Spleen (tissue), 7 donors: ENCODE results near the gene IMPA2.

ENCODE experiments used
- POLR2A ChIP-seq, 3 donors: fragments of 450-650 bp; IDR thresholded peaks; one replicate each; pipeline ENCODE4 v1.5.1; 2017; ENCODE audit warnings: antibody characterized with exemption in 3 of 3, mild to moderate bottlenecking in 1 of 3
- TF ChIP-seq, protein P1 (sequence below), 11 experiments: fragments of 200-600 bp in 7 of 11; fragments of 450-650 bp in 4 of 11; sonication (generic) in 4 of 11; IDR thresholded peaks in 8 of 11; conservative IDR thresholded peaks in 3 of 11; 1 replicate in 7 of 11; 2 replicates in 4 of 11; pipeline versions ENCODE4 v1.4.0 to v1.8.0; 2016 to 2021; ENCODE audit warnings: antibody characterized with exemption in 11 of 11, inconsistent platforms in 4 of 11, mild to moderate bottlenecking in 1 of 11
- donor health status: DM: no; HTN: no; CAD: no; lungs with moderate emphysema.
- donor health status: DM: no; HTN: no; CAD: no.
- donor health status: DM: no; HTN: no; CAD: no.

DNA sequence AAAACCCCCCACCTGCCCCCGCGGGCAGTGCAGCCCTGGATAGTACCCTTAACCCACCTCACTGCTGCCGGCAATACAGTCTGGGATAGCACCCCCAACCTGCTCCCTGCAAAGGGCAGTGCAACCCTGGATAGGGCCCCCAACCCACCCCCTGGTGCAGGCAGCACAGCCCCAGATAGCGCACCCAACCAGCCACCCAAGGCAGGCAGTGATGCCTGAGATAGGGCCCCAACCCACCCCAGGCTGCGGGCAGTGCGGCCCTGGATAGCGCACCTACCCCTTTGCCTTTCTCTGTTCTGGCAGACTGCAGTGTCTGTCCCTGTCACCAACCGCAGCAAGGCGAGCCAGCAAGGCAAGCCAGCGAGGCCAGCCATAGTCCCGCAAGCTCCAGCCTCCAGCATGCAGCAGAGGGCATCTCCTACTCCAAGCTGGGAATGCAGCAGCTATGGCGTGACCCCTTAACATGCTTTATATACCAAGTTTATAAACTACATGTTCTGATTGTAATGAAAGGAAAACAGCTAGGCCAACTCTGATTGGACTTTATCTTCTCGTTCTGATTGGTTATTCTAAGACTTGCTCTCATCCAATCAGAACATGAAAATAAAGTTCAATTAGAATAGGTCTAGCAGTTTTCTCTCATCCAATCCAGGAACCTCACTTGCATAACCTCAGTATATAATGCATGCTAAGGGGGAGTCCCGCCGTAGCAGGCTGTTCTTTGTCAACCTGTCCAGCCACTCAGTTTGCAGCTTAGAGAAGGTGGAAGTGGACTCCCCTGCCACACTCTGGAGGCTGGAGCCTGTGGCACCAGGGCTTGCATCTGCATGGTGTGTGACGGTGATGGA lies 78.3 kb downstream of the IMPA2 start:
- TF ChIP-seq, protein P1, sequence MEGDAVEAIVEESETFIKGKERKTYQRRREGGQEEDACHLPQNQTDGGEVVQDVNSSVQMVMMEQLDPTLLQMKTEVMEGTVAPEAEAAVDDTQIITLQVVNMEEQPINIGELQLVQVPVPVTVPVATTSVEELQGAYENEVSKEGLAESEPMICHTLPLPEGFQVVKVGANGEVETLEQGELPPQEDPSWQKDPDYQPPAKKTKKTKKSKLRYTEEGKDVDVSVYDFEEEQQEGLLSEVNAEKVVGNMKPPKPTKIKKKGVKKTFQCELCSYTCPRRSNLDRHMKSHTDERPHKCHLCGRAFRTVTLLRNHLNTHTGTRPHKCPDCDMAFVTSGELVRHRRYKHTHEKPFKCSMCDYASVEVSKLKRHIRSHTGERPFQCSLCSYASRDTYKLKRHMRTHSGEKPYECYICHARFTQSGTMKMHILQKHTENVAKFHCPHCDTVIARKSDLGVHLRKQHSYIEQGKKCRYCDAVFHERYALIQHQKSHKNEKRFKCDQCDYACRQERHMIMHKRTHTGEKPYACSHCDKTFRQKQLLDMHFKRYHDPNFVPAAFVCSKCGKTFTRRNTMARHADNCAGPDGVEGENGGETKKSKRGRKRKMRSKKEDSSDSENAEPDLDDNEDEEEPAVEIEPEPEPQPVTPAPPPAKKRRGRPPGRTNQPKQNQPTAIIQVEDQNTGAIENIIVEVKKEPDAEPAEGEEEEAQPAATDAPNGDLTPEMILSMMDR (IDR thresholded peaks at IDR 0.05 in 8 of 11, conservative IDR thresholded peaks at IDR 0.05 in 3 of 11) = no peak
- TF ChIP-seq POLR2A (IDR thresholded peaks at IDR 0.05) = no peak
